ENCODE results near the gene PAM16.

The PAM16 gene

GRCh38 chr16:4372001-4372577 lies 21.0 kb upstream of the PAM16 start:
- ChIA-PET CTCF (no interaction called here), POLR2A (interaction anchor here (0.5 kb wide), 1 partner anchor 705 kb away, joined by 4 read pairs; no protein-coding TSS in a partner anchor)
- TF ChIP-seq ZBTB26 (tag by site-specific recombination; optimal IDR thresholded peaks at IDR 0.05): peak; percentile 62
- peak; percentile 48 for TF ChIP-seq ZIC2 (tag by site-specific recombination; IDR thresholded peaks at IDR 0.05)
- peak; percentile 15; the same call in 1 of the 2 replicates for TF ChIP-seq KLF8 (tag by site-specific recombination; IDR thresholded peaks at IDR 0.05)
- TF ChIP-seq ZNF610 (tag by site-specific recombination; IDR thresholded peaks at IDR 0.05; ENCODE audit: borderline replicate concordance): no peak
- peak; percentile 10; the same call in 1 of the 2 replicates for TF ChIP-seq PATZ1 (tag by site-specific recombination; IDR thresholded peaks at IDR 0.05)
- peak; percentile 61 for TF ChIP-seq GLIS1 (tag by site-specific recombination; IDR thresholded peaks at IDR 0.05)
- no peak for TF ChIP-seq ZNF660 (tag by site-specific recombination; IDR thresholded peaks at IDR 0.05)
- peak; percentile 79 for TF ChIP-seq ZFHX2 (tag by site-specific recombination; conservative IDR thresholded peaks at IDR 0.05)
- TF ChIP-seq ZNF221 (tag by site-specific recombination; IDR thresholded peaks at IDR 0.05; ENCODE audit: borderline replicate concordance): no peak
- no peak for TF ChIP-seq ZNF473 (tag by site-specific recombination; IDR thresholded peaks at IDR 0.05)
- 0 out of 2 replicates have a peak, but pooled peaks have one; percentile 6 for TF ChIP-seq ZBTB20 (tag by site-specific recombination; IDR thresholded peaks at IDR 0.05)
- TF ChIP-seq EGR2 (tag by site-specific recombination; IDR thresholded peaks at IDR 0.05; ENCODE audit: low read depth): peak; percentile 25; the same call in 1 of the 2 replicates
- TF ChIP-seq GLIS2 (tag by site-specific recombination; IDR thresholded peaks at IDR 0.05): peak; percentile 9; the same call in 1 of the 2 replicates
- peak; percentile 71 for TF ChIP-seq ZNF335 (tag by site-specific recombination; conservative IDR thresholded peaks at IDR 0.05)
- no peaks in the 10 kb centered on the region; a peak in 1 of 3 replicates for H3K36me3 ChIP-seq (ENCODE audit: control insufficient read depth in 2 of 2, insufficient read depth in 1 of 2, low read length in 2 of 2)
- no peaks in the 10 kb centered on the region for H3K9me3 ChIP-seq (ENCODE audit: control insufficient read depth, insufficient read depth, low read depth, low read length)
- H3K4me3 ChIP-seq (ENCODE audit: low read depth, low read length): peak overlapping the region; percentile 45
- peaks cover 21% of the 10 kb centered on the region for H3K4me1 ChIP-seq (ENCODE audit: control insufficient read depth, insufficient read depth, low read length)
- no peak overlapping the region; the same call in 1 of the 2 replicates for H3K27ac ChIP-seq (ENCODE audit: extremely low read depth, low read depth, low read length)

GRCh38 chr16:4371357-4372000 lies 20.4 kb upstream of the PAM16 start, which contains the start of gene VASN:
Gene VASN, plus strand, starts transcription at chr16:4371848. Its CDS starts 9,030 bp downstream, at chr16:4380878.
- CTCF ChIA-PET: interaction anchor here (0.7 to 3.3 kb wide), 3 partner anchors 12 to 57 kb away, joined by 3 to 32 read pairs (median 9); no protein-coding TSS in a partner anchor
- Histone ChIP-seq H3K4me3 (ENCODE audit: low read depth, low read length) (peak within 1 kb of the TSS; percentile 45), H3K4me1 (ENCODE audit: control insufficient read depth, insufficient read depth, low read length) (peaks cover 21% of the 10 kb centered on the region), H3K36me3 (ENCODE audit: control insufficient read depth in 2 of 2, insufficient read depth in 1 of 2, low read length in 2 of 2) (no peaks in the 10 kb centered on the region; a peak in 1 of 3 replicates), H3K9me3 (ENCODE audit: control insufficient read depth, insufficient read depth, low read depth, low read length) (no peaks in the 10 kb centered on the region), H3K27ac (ENCODE audit: extremely low read depth, low read depth, low read length) (no peak within 1 kb of the TSS; the same call in 1 of the 2 replicates)
- POLR2A ChIA-PET: no interaction called here
- TF ChIP-seq ZNF658 (tag by site-specific recombination; IDR thresholded peaks at IDR 0.05) (no peak), PBX3 (CRISPR knock-in tag; IDR thresholded peaks at IDR 0.05) (no peak), ZNF311 (tag by site-specific recombination; IDR thresholded peaks at IDR 0.05; ENCODE audit: borderline replicate concordance) (no peak), KLF17 (tag by site-specific recombination; IDR thresholded peaks at IDR 0.05) (no peak), HIC1 (tag by site-specific recombination; IDR thresholded peaks at IDR 0.05) (no peak), ZBTB49 (tag by site-specific recombination; IDR thresholded peaks at IDR 0.05; ENCODE audit: low read depth) (no peak), ZBTB7A (tag by site-specific recombination; IDR thresholded peaks at IDR 0.05; ENCODE audit: low read depth) (no peak), ZNF555 (tag by site-specific recombination; conservative IDR thresholded peaks at IDR 0.05) (no peak), ZNF433 (tag by site-specific recombination; IDR thresholded peaks at IDR 0.05; ENCODE audit: low read depth) (no peak), ZNF677 (tag by site-specific recombination; IDR thresholded peaks at IDR 0.05) (no peak)
